ENCODE measurements around the gene CSF2.

The CSF2 gene

DNA sequence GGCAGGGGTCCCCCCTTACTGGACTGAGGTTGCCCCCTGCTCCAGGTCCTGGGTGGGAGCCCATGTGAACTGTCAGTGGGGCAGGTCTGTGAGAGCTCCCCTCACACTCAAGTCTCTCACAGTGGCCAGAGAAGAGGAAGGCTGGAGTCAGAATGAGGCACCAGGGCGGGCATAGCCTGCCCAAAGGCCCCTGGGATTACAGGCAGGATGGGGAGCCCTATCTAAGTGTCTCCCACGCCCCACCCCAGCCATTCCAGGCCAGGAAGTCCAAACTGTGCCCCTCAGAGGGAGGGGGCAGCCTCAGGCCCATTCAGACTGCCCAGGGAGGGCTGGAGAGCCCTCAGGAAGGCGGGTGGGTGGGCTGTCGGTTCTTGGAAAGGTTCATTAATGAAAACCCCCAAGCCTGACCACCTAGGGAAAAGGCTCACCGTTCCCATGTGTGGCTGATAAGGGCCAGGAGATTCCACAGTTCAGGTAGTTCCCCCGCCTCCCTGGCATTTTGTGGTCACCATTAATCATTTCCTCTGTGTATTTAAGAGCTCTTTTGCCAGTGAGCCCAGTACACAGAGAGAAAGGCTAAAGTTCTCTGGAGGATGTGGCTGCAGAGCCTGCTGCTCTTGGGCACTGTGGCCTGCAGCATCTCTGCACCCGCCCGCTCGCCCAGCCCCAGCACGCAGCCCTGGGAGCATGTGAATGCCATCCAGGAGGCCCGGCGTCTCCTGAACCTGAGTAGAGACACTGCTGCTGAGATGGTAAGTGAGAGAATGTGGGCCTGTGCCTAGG, at the start of gene CSF2:
TSS of gene CSF2 (plus strand) at position 559 of the 783 bp plus-strand sequence. CDS start at position 594, 35 bp downstream.
- DNase-seq (ENCODE audit: low spot score): no peak

DNA sequence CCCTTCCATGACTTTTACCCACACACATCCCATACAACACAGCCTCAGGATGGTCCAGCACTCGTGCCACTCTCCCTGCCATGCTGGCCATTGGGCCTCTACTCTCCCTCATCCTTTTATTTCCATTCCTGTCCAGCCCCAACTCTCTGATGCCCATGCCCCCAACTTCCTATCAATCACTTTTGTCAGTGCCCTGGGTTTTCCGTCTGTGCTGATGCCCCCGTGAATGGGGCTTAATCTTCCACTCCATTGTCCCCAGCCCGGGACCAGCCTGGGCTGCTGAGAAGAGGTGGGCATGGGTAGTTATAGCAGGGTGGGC, 49.5 kb upstream of the CSF2 start:
- DNase-seq (ENCODE audit: low spot score): no peak

DNA sequence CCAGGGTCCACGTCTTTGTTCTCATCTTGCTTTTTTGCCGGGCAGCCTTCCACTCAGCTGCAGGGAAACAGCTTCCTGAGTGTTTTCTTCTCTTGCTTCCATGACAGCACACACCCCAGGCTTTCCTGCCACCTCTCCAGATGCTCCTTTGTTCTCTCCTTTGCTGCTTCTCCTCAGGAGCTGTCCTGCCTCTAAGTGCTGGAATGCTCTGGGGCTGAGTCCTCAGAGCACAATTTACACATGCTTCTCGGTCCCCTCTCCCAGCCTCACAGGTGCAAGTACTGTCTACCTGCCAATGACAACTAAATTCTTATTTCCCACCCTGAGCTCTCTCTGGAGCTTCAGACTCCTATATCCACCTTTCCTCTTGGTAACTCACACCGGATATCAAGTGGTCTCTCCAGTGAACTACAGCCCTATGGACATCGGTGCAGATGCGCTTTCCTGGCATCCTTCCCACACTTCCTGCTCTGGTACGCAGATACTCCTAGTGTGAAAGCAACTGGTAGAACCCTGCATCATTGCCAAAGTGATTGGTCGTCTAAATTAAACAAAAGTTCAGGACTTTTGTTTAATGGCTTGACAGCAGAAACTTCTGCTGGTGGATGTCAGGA, 48.7 kb upstream of the CSF2 start:
- DNase-seq (ENCODE audit: low spot score): no peak

DNA sequence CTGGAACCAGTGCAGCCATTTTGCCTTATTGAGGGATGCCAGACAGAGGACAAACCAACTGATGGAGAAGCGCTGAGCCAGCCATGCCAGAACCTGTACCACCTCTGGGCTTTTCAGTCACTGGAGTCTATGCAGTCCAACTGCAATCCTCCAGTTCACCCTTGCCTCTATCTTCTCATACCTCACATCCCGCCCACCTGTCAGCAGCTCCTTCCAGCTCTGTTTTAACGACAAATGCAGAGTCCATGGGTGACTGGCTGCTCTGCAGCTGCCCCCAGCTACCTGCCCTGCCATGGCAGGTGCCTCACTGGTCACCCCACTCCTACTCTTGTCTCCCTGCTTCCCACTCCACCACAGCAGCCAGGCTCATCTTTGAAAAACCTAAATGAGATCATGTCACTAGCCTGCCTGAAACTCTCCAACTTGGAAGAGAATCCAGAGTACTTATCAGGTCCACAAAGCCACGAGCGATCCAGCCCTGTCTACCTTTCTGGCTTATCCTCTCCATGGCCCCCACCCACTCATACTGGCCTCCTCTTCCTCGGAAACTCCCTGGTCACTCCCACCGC, 48.1 kb upstream of the CSF2 start:
- no peak for DNase-seq (ENCODE audit: low spot score)

DNA sequence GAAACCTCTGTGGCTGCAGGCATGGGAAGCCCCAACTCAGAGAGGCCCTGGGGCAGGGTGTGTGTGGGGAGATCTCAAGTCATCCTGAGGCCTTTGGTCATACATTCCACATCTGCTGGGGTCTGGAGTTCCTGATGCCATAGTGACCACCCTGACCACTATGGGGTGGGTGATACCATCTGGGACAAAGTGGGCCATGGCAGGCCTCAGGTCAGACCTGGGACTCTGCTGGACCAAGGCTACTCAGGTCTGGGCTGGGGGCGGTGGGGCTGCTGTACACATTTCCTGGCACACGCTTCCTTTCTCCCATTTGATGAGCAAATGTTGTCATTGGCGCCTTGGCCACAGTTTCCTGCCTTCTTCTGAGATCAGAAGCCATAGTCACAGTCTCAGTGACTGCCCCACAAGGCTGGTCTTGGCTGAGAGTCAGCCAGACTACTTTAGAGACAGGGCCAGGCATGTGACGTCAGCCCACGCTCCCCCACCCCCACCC, 47.0 kb upstream of the CSF2 start:
- no peak for DNase-seq (ENCODE audit: low spot score)

DNA sequence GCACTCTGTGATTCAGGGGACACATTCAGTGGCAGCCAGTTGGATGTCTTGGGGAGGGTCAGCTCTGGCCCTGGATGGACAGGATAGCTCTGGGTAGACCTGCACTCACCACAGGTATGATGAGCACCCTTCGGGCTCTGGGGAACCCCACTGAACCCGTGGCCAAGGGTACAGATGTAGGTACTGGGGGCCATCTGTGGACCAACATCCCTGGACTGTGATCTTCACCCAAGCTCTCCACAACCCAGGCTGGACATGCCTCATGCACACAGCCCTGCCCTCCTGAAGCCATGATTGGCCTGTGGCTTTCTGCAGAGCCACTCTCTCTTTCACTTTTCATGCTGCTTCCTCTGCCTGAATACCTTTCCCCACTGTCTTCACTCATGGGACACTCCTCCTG, 46.6 kb upstream of the CSF2 start:
- no peak for DNase-seq (ENCODE audit: low spot score)

DNA sequence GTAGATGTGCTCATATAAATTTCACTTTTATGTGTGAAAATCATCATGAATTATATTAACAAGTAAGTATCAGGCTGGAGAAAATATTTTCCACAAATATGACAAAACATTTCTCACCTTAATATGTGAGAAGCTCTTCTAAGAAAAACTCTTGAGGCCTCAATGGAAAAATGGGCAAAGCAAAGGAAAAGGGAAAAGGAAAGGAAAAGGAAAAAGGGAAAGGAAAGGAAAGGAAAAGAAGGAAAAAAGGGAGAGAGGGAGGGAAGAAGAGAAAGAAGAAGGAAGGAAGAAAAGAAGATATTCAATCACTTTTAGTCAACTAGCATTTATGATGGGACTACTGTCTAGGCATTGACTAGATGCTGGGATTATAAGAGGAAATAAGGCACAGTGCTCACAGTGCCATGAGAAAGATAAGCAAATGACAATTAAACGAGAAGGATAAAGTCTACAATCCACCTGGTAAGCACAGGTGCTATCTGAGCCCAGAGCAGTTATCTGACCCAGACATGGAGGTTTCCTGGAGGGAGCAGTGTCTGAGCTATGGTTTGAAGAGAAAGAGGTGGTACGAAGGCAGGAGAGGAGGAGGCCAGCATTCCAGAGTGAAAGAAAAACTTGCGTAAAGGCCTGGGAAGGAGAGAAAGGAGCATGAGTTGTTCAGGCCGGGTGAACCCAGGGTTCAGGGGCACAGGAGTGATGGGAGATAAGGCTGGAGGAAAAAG, 43.8 kb upstream of the CSF2 start:
- no peak for DNase-seq (ENCODE audit: low spot score)

DNA sequence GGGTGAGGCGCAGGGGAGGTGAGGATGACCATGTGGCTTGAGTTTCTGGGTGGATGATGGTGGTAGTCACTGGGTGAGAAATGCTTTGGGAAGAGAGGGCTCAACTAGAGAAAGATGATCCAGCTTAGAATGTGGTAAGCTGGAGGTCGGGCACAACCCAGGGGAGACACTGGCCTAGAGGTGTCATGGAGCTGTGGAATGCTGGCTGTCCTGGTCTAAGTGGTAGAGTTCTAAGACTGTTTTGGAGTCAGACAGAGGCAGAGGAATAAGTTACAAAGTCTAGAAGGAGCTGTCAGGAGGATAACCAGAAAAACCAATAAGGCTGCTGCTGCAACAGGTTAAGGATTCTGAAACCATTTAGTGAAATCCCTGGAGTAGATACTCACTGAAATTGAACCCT, 43.0 kb upstream of the CSF2 start:
- DNase-seq (ENCODE audit: low spot score): no peak

DNA sequence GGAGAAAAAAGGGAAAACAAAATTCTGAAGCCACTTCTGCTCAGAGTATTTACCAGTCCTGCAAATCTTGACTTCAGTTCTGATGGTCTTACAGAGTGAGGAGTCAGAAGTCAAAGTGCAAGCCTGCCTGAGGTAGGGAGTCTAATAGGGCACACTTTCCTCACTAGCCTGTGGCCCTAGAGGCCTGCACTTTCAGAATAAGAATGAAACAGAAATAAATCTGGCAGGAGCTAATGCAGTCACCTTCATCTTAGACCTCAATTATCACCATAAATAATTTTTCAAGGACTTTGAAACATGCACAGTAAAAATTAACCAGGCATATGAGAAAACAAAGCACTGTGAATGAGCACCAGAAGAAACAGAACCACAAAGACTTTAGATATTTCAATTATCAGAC, 41.4 kb upstream of the CSF2 start:
- no peak for DNase-seq (ENCODE audit: low spot score)

DNA sequence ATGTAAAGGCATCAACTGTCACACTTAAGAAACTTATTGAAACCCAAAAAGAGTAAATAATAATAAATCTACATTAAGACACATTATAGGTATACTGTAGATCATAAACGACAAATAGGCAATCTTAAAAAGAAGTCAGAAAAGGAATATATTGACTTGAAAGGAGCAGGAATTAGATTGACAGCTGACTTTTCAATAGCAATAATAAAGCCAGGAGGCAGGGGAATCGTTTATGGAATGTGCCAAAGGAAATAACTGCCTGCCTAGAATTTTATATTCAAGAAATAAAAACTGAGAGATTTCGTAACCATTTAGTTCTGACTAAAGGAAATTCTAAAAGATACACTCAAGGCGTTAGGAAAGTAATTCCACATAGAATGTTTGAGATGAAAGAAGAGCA, 40.5 kb upstream of the CSF2 start:
- DNase-seq (ENCODE audit: low spot score): no peak

DNA sequence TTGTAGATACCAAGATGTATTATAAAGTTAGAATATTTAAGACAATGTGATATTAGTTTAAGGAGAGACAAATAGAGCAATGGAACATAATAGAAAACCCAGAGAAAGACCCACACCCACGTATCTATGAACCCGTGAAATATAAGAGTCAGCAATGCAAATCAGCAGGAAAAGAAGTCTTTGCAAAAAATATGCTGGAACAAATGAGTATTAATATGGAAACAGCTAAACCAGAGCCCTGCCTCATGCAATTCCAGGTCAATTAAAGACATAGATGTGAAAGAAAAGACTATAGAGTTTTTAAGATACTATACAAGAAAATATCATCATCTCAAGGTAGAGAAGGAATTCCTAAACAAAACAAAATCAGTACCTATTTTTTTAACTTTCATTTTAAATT, 36.2 kb upstream of the CSF2 start:
- no peak for DNase-seq (ENCODE audit: low spot score)

DNA sequence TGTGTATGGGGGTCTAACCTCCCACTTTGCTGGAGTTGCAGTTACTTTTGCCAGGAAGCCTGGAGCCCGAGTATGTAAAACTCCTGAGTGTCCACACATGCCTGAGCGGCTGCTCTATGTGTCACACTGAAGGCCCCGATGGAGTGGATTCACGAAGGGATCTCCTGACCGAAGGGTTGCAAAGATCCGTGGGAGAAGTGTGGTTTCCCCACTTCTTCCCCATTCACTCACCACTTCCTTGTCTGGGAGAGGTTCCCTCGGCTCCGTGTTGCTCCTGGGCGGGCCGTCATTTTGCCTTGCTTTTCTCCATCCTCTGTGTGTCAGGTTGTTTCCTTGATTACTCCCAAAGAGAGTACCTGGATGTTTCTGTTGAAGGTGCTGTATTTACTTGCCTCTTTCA, 29.4 kb upstream of the CSF2 start:
- no peak for DNase-seq (ENCODE audit: low spot score)

DNA sequence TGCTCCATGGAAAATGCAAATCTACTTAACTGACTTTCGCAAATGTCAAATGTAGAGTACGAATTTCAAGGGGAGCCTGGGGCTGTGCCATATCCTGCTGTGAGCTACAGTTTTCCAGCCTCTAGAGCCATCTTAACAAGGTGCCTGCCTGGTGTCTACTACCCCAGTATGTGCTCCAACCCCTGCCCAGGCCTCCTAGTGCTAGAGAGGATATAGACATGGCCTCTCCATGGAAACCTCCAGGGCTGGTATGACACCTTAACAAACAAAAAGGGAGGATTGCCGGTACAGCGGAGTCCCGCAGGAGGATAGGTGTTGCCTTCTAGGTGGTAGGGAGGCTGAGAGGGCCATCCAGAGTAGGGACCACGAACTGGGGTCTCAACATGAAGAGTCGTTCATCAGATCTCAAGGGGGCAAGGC, 26.7 kb upstream of the CSF2 start:
- DNase-seq (ENCODE audit: low spot score): no peak

DNA sequence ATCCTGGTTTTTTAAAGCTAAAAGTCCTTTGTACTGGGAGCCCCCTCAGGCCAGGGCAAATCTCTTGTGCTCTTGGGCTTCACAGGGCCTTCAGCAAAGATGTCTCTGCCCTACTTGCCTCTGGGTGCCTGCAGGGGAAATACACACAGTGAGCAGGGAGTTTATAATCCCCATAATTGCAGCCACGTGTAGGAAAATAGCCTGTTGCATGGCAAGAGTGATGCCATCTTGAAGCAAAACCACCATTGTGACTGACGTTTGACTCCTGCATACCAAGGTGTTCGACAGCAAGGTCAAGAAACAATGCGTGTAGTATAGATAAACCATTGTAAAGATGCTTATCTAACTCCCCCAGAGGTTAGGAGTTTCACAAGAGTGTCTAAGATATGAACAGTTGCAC, 24.5 kb upstream of the CSF2 start:
- no peak for DNase-seq (ENCODE audit: low spot score)

DNA sequence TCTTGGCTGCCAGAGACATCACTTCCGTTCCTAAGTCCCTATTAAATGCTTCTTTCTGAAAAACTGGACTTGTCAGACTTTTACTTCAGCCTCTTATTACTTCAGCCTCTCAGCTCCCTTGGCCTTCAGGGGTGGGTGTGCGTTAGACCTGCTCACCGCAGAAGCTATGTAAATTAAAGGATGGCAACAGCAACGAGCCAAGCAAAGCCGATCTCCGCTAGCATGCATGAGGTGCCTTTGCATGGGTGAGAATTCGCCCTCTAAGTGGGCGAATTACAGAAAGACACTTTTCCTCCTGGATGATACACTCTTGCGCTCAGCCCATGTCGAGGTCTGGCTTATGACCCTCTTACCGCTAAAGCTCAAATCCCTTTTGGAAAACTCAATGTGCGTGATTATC, 24.0 kb upstream of the CSF2 start:
- no peak for DNase-seq (ENCODE audit: low spot score)

DNA sequence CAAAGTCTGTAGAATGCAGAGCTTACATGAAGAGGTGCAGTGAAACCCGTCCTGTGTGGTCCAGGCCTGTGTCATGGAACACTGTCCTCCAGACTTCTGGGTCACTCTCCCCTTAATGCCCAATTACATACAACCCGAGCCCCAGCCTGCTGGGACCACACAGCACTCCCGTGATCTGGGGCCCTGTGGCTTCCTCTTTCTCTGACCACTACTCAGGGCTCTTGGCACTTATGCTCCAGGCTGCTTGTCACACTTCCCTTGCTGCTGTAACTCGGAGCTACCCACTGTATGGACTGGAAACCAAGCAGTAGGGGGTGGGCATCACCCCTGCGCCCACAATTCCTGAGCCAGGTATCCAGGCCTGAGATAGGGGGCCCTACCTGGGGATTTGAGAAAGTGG, 23.5 kb upstream of the CSF2 start:
- DNase-seq (ENCODE audit: low spot score): no peak

DNA sequence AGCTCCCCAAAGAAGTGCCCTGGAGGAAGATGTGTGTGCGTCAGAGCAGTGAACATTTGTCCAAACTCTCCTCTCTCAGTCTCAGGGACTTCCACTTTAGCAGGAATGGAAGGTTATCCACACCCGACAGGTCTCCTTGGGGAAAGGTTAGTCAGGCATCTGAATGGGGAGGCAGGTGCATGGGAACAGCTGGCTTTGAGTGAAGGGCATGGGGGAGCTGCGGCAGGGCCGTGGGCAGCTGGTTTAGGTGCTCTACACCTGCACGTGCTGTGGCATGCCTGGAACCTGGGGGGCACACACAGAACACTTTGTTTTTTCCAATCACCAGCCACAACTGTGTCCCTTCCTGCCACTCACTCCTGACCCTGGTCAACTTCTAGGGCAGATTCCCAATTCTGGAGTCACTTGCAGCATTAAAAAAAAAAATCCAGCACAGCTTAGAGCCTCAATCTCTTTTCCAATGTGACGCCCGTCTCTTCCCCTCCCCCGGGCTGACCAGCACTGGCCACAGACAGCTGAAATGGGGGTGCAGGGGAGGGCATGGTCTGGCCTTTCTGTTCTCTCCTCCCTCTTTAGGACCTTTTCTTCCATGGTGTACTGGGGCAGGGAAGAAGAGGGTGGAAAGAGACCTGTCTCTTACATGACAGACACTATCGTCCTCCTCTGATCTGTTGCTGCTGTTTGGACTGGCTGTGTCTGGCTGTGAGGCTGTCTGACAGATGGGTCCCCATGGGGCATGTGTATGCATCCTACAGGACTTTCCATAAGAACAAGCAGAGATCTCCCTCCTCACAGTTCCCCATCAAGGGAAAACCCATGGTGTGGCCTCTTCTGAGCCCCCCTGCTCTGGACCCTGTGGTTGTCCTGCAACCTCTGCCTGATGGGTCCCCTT, 22.7 kb upstream of the CSF2 start:
- DNase-seq (ENCODE audit: low spot score): no peak

DNA sequence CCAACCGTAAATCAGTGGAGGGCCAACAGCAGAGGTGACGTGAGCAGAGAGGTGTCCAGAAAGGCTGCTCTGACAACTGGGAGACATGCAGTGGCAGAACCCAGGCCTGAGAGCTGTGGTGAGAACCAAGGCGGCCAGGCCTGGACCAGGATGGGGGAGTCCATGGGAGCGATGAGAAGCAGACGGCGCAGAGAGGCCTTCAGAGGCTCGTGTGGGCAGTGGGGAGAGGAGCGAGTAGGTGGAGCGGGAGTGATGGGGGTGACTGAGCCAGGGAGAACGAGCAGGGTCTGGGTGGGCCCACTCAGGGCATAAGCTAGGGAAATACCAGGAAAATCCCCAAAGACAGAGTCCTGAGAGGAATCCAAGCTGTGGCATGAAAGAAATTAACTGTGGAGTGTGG, 21.1 kb upstream of the CSF2 start:
- DNase-seq (ENCODE audit: low spot score): no peak

DNA sequence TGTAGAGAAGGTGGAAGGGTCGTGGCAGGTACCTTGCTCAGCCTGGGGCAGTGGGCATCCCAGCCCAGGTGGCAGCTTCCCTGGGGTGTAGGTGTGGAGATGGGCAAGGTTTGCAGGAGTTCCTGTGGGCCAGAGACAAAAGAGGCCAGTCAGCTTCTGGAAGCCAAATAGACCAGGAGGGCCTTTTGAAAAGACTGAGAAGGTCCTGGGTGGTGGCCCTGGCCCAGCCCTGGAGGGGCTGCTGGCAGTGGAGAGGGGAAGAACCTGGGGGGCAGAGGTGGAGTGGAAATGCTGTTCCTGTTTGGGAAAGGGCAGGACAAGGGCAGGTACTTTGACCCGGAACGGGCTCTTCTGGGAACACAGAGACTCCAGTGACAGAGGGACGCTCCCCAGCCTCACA, 20.1 kb upstream of the CSF2 start:
- DNase-seq (ENCODE audit: low spot score): no peak

DNA sequence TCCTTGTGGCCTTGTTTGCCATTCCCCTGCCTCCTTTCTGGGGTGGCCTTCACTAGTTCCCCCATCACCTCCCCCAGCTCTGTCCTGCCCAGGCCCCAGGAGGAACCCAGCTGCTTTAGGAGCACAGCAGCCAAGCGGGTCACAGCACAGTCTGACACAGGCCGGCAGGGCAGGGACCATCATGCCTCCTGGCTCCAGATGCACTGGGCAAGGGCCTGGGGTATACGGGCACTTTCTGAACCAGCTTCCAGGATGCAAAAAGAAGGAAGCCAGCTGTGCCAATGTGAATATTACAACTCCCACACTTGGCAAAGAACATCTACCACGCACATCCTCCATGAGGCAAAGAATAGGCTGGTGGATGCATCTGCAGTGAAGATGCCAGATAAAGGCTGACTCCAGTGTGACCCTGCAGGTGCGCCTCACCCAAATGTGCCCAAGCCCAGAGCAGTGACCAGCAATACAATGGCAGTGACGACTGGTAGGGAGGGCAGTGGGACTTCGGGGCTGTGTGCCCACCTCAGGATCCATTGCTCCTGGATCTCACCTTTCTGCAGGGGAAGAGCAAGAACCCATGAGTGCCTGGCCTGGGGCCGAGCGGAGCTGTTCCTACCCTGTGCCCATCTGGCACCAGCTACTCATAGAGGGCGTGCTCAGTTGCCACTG, 19.4 kb upstream of the CSF2 start:
- no peak for DNase-seq (ENCODE audit: low spot score)

DNA sequence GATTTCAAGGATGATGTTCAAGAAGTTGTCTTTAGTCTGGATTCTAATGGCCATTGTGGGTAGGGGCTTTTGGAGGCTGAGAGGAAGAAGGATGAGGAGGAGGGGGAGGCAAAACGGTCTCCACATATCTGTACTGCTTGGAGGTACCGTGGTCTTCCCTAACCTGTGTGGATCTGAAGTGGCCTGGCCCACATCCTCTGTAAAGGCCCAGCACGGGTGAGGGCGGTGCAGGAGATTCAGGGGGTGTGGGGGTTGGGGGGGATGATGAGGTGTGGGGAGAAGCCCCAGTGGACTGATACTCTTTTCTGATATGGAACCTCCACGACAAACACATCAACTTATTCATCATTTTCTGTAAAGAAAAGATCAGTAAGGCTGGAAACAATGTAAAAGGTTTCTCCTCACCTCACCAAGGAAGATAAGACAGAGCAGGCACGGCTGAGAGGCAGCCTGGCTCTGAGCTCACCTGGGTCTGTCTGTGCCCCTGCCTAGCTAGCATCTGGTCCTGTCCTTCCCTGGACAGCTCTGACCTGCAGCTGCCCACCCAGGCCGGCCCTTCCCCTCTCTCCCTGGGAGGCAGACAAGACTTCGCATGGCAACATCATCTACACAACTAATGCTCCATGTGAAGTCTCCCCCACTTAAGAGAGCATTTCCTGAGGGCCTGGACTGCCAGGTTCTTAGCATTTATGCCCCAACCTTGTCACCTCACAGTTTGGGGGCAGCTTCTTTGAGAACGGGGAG, 18.7 kb upstream of the CSF2 start:
- DNase-seq (ENCODE audit: low spot score): no peak

Data from NAMALWA (cell line).